ENCODE results near the gene TLCD3B. TPM values are rescaled to one million over a fixed set of nuclear protein-coding genes. Genes with fewer than 3 reads are reported as not detected.

Gene TLCD3B
- polyA plus RNA-seq, 1 of the 3 experiments (the other 2 are of a cell fraction) = 3.8 TPM

- TF ChIP-seq FOSL2 (IDR thresholded peaks at IDR 0.05; ENCODE audit: borderline replicate concordance, low read depth) (no peak), YY1 (IDR thresholded peaks at IDR 0.05; ENCODE audit: low read depth) (peak; percentile 93)
- TF ChIP-seq, protein P1, sequence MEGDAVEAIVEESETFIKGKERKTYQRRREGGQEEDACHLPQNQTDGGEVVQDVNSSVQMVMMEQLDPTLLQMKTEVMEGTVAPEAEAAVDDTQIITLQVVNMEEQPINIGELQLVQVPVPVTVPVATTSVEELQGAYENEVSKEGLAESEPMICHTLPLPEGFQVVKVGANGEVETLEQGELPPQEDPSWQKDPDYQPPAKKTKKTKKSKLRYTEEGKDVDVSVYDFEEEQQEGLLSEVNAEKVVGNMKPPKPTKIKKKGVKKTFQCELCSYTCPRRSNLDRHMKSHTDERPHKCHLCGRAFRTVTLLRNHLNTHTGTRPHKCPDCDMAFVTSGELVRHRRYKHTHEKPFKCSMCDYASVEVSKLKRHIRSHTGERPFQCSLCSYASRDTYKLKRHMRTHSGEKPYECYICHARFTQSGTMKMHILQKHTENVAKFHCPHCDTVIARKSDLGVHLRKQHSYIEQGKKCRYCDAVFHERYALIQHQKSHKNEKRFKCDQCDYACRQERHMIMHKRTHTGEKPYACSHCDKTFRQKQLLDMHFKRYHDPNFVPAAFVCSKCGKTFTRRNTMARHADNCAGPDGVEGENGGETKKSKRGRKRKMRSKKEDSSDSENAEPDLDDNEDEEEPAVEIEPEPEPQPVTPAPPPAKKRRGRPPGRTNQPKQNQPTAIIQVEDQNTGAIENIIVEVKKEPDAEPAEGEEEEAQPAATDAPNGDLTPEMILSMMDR (IDR thresholded peaks at IDR 0.05) = no peak
Observed at GRCh38 chr16:29995911-29996765, 34.9 kb downstream of the TLCD3B start, which contains the start of gene INO80E (continued).

GRCh38 chr16:29995324-29995910 lies 35.7 kb downstream of the TLCD3B start, which contains the start of gene HIRIP3:
HIRIP3 (minus strand) TSS chr16:29995617; CDS start chr16:29995605, 12 bp downstream.
- peaks cover 10% of the 10 kb centered on the region for H3F3A ChIP-seq (replicated peaks; ENCODE audit: insufficient read depth)
- H3K36me3 ChIP-seq (replicated peaks in 1 of 2; ENCODE audit: control insufficient read depth in 1 of 2, insufficient read depth in 2 of 2, low read length in 1 of 2) = peaks cover 5 to 34% of the 10 kb centered on the region in 2 experiments
- no peaks in the 10 kb centered on the region for H3K27me3 ChIP-seq (ENCODE audit: insufficient read depth)
- peak within 1 kb of the TSS; percentile 99 for H3K4me2 ChIP-seq
- peak within 1 kb of the TSS; percentile 90 for H3K9ac ChIP-seq
- H3K79me2 ChIP-seq (ENCODE audit: insufficient read depth) = peaks cover 19% of the 10 kb centered on the region; the same call in 1 of the 2 replicates
- under 1% methylated on average over 47 of the region's 53 CpGs for WGBS (ENCODE audit: low lambda C conversion rate)
- peak; percentile 94 for DNase-seq
- CTCF ChIA-PET = interaction anchor here (1.2 to 2.8 kb wide), 3 partner anchors 10 to 205 kb away, joined by 4 to 11 read pairs (median 11); partner anchors contain the start of genes KIF22 and TLCD3B
- H3K4me1 ChIP-seq (ENCODE audit: control insufficient read depth in 1 of 2, insufficient read depth in 2 of 2, low read depth in 1 of 2, low read length in 1 of 2) = peaks cover 0 to 14% of the 10 kb centered on the region in 2 experiments; a peak in 1 of 4 replicates
- peak within 1 kb of the TSS; percentile 87 to 92 for H3K4me3 ChIP-seq (ENCODE audit: low read depth in 2 of 2, low read length in 1 of 2)
- H4K20me1 ChIP-seq (ENCODE audit: insufficient read depth) = no peaks in the 10 kb centered on the region
- H3K27ac ChIP-seq (ENCODE audit: low read depth in 2 of 2, low read length in 1 of 2) = peak within 1 kb of the TSS; percentile 94
- H2AFZ ChIP-seq (ENCODE audit: low read depth) = peak within 1 kb of the TSS; percentile 97
- POLR2A ChIA-PET = interaction anchor here (0.6 to 1.3 kb wide), 6 partner anchors 19 to 97 kb away, joined by 3 to 4 read pairs (median 4); partner anchors contain the start of genes SEZ6L2, TAOK2 and TMEM219
- no peaks in the 10 kb centered on the region for H3K9me3 ChIP-seq
- H3K9me2 ChIP-seq = no peaks in the 10 kb centered on the region
- TF ChIP-seq RFX5 (IDR thresholded peaks at IDR 0.05; ENCODE audit: low read length) (no peak), IRF3 (IDR thresholded peaks at IDR 0.05; ENCODE audit: low read depth, low read length) (no peak), PBX3 (IDR thresholded peaks at IDR 0.05) (peak; percentile 73), FOXM1 (IDR thresholded peaks at IDR 0.05; ENCODE audit: low read depth) (no peak), GABPA (IDR thresholded peaks at IDR 0.05; ENCODE audit: low read depth) (0 out of 2 replicates have a peak, but pooled peaks have one; percentile 30), GATA2 (CRISPR knock-in tag; IDR thresholded peaks at IDR 0.05) (no peak), ZBTB33 (IDR thresholded peaks at IDR 0.05; ENCODE audit: borderline replicate concordance, low read depth) (peak; percentile 39; the same call in 1 of the 2 replicates), USF1 (IDR thresholded peaks at IDR 0.05; ENCODE audit: borderline replicate concordance, low read depth) (no peak), CHD2 (IDR thresholded peaks at IDR 0.05; ENCODE audit: low read length, partially characterized antibody) (no peak), ELF1 (IDR thresholded peaks at IDR 0.05) (no peak), NRF1 (IDR thresholded peaks at IDR 0.05; ENCODE audit: low read depth, low read length) (peak; percentile 91), MXI1 (IDR thresholded peaks at IDR 0.05; ENCODE audit: low read depth, low read length) (peak; percentile 96), RCOR1 (IDR thresholded peaks at IDR 0.05; ENCODE audit: low read length) (no peak), TAF1 (IDR thresholded peaks at IDR 0.05; ENCODE audit: borderline replicate concordance, low read depth, low read length) (peak; percentile 77), RAD21 (IDR thresholded peaks at IDR 0.05; ENCODE audit: low read length) (no peak)
- TF ChIP-seq, protein P1 (IDR thresholded peaks at IDR 0.05) = no peak
- TF ChIP-seq, protein P2, sequence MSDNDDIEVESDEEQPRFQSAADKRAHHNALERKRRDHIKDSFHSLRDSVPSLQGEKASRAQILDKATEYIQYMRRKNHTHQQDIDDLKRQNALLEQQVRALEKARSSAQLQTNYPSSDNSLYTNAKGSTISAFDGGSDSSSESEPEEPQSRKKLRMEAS (IDR thresholded peaks at IDR 0.05; ENCODE audit: low read depth) = peak; percentile 97
